ENCODE results near the gene HPGD.

HPGD gene

GRCh38 chr4:174554231-174554728 lies 32.0 kb upstream of the HPGD start:
- TF ChIP-seq EZH2phosphoT487 (IDR thresholded peaks at IDR 0.05; ENCODE audit: borderline replicate concordance, low read length) (no peak), CTCF (IDR thresholded peaks at IDR 0.05; ENCODE audit: low read depth, low read length, poor library complexity, severe bottlenecking) (no peak)
- Histone ChIP-seq H3K79me2 (ENCODE audit: control insufficient read depth, low read length) (no peaks in the 10 kb centered on the region), H4K20me1 (ENCODE audit: control insufficient read depth, insufficient read depth, low read depth, low read length) (no peaks in the 10 kb centered on the region), H3K9me3 (ENCODE audit: control insufficient read depth, insufficient read depth, low read length) (no peaks in the 10 kb centered on the region; the same call in 1 of the 2 replicates), H3K9me2 (replicated peaks; ENCODE audit: control insufficient read depth, low read length) (no peaks in the 10 kb centered on the region), H3K4me1 (ENCODE audit: control insufficient read depth, low read length) (no peaks in the 10 kb centered on the region), H3F3A (ENCODE audit: control insufficient read depth, insufficient read depth) (no peaks in the 10 kb centered on the region), H3K4me2 (ENCODE audit: low read length) (no peak overlapping the region), H3K27ac (ENCODE audit: low read depth, low read length) (no peak overlapping the region), H3K4me3 (ENCODE audit: low read length) (no peak overlapping the region), H3K27me3 (ENCODE audit: control insufficient read depth, low read length) (no peaks in the 10 kb centered on the region), H3K36me3 (ENCODE audit: control insufficient read depth, low read length) (no peaks in the 10 kb centered on the region)

GRCh38 chr4:174553828-174554227 lies 31.5 kb upstream of the HPGD start:
- Histone ChIP-seq H3K9me3 (ENCODE audit: control insufficient read depth, insufficient read depth, low read length) (no peaks in the 10 kb centered on the region; the same call in 1 of the 2 replicates), H4K20me1 (ENCODE audit: control insufficient read depth, insufficient read depth, low read depth, low read length) (no peaks in the 10 kb centered on the region), H3F3A (ENCODE audit: control insufficient read depth, insufficient read depth) (no peaks in the 10 kb centered on the region), H3K4me2 (ENCODE audit: low read length) (no peak overlapping the region), H3K4me1 (ENCODE audit: control insufficient read depth, low read length) (no peaks in the 10 kb centered on the region), H3K27me3 (ENCODE audit: control insufficient read depth, low read length) (no peaks in the 10 kb centered on the region), H3K27ac (ENCODE audit: low read depth, low read length) (no peak overlapping the region), H3K4me3 (ENCODE audit: low read length) (no peak overlapping the region), H3K36me3 (ENCODE audit: control insufficient read depth, low read length) (no peaks in the 10 kb centered on the region), H3K79me2 (ENCODE audit: control insufficient read depth, low read length) (no peaks in the 10 kb centered on the region), H3K9me2 (replicated peaks; ENCODE audit: control insufficient read depth, low read length) (no peaks in the 10 kb centered on the region)
- TF ChIP-seq CTCF (IDR thresholded peaks at IDR 0.05; ENCODE audit: low read depth, low read length, poor library complexity, severe bottlenecking), result no peak
- no peak for TF ChIP-seq EZH2phosphoT487 (IDR thresholded peaks at IDR 0.05; ENCODE audit: borderline replicate concordance, low read length)

GRCh38 chr4:174553031-174553430 lies 30.7 kb upstream of the HPGD start:
- Histone ChIP-seq H3K4me1 (ENCODE audit: control insufficient read depth, low read length) (no peaks in the 10 kb centered on the region), H3K9me3 (ENCODE audit: control insufficient read depth, insufficient read depth, low read length) (no peaks in the 10 kb centered on the region; the same call in 1 of the 2 replicates), H3K79me2 (ENCODE audit: control insufficient read depth, low read length) (no peaks in the 10 kb centered on the region), H3K4me3 (ENCODE audit: low read length) (no peak overlapping the region), H3K4me2 (ENCODE audit: low read length) (no peak overlapping the region), H3K27ac (ENCODE audit: low read depth, low read length) (no peak overlapping the region), H3F3A (ENCODE audit: control insufficient read depth, insufficient read depth) (no peaks in the 10 kb centered on the region), H3K9me2 (replicated peaks; ENCODE audit: control insufficient read depth, low read length) (no peaks in the 10 kb centered on the region), H4K20me1 (ENCODE audit: control insufficient read depth, insufficient read depth, low read depth, low read length) (no peaks in the 10 kb centered on the region), H3K27me3 (ENCODE audit: control insufficient read depth, low read length) (no peaks in the 10 kb centered on the region), H3K36me3 (ENCODE audit: control insufficient read depth, low read length) (no peaks in the 10 kb centered on the region)
- TF ChIP-seq EZH2phosphoT487 (IDR thresholded peaks at IDR 0.05; ENCODE audit: borderline replicate concordance, low read length) (no peak), CTCF (IDR thresholded peaks at IDR 0.05; ENCODE audit: low read depth, low read length, poor library complexity, severe bottlenecking) (no peak)
